Mesothelial cell of epicardium (in vitro differentiated cells): ENCODE data around the gene EFEMP1. TPM values are rescaled to one million over a fixed set of nuclear protein-coding genes. Genes with fewer than 3 reads are reported as not detected.
A peak's percentile ranks its signal among the peaks of the same experiment; 100 is the strongest.

Experiments used
- DNase-seq, 2 experiments: peaks; one replicate each; pipeline ENCODE4 v3.0.0; 2021; ENCODE audit warnings: low spot score in 2 of 2; ENCODE audit not compliant: unreplicated experiment in 2 of 2
- H3K27ac Mint-ChIP-seq: 2 replicates; pipeline ENCODE4 v1.8.0; 2021; ENCODE audit warnings: mixed read lengths
- H3K27me3 Mint-ChIP-seq: 2 replicates; pipeline ENCODE4 v1.8.0; 2021; ENCODE audit warnings: low read depth, mixed read lengths
- H3K36me3 Mint-ChIP-seq: 2 replicates; pipeline ENCODE4 v1.8.0; 2021; ENCODE audit warnings: mixed read lengths
- H3K4me1 Mint-ChIP-seq: 2 replicates; pipeline ENCODE4 v1.8.0; 2021; ENCODE audit warnings: mixed read lengths
- H3K4me3 Mint-ChIP-seq: 2 replicates; pipeline ENCODE4 v1.8.0; 2021; ENCODE audit warnings: mild to moderate bottlenecking, moderate library complexity, mixed read lengths
- H3K9me3 Mint-ChIP-seq: 2 replicates; pipeline ENCODE4 v1.8.0; 2021; ENCODE audit warnings: mixed read lengths
- total RNA-seq: library from RNA; stranded (reverse); gene quantifications from 3 replicates; pipeline ENCODE4 v1.2.1, GENCODE V29; 2021
- TF ChIP-seq, protein P1 (sequence below): fragments of 200-600 bp; sonication (generic); IDR thresholded peaks from one replicate; pipeline ENCODE4 v1.5.0; 2021; ENCODE audit warnings: antibody characterized with exemption; ENCODE audit not compliant: unreplicated experiment

EFEMP1 gene
- total RNA-seq, 1 donor from 2014 or later = 38.1 TPM

DNA sequence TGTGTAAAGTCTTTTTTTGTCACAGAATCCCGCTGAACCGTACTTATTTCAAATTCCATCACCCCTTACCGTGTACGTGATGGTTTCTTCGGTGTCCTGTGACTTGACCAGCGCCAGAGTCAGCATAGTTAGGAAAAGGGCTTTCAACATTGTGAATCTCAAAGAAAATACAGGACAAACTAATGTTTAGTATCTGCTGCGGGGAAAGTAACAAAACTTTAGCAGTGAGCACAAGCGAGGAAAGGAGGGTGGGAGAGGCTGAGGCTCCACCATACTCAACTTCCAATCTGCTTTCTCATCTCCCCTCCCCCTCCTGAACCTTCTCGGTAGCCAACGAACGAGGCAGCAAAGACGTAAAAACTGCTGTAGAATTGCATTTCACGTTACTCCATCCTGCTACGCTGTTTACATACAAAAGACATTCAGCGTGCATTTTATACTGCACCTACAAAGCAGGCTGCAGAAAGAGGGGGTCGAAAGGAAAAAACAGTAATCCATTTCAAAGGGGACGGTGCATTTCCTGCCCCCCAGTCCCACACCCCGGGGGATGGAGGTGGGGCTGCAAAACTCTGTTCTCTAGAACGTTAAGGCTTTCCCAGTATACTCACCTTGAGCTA, 1.2 kb downstream of the EFEMP1 start:
- H3K36me3 Mint-ChIP-seq = no peaks in the 10 kb centered on the region
- no peaks in the 10 kb centered on the region for H3K9me3 Mint-ChIP-seq
- H3K27me3 Mint-ChIP-seq = peaks cover 45% of the 10 kb centered on the region
- H3K27ac Mint-ChIP-seq = peak overlapping the region; percentile 36
- peaks cover 30% of the 10 kb centered on the region for H3K4me1 Mint-ChIP-seq
- H3K4me3 Mint-ChIP-seq = peak overlapping the region; percentile 90
- TF ChIP-seq, protein P1, sequence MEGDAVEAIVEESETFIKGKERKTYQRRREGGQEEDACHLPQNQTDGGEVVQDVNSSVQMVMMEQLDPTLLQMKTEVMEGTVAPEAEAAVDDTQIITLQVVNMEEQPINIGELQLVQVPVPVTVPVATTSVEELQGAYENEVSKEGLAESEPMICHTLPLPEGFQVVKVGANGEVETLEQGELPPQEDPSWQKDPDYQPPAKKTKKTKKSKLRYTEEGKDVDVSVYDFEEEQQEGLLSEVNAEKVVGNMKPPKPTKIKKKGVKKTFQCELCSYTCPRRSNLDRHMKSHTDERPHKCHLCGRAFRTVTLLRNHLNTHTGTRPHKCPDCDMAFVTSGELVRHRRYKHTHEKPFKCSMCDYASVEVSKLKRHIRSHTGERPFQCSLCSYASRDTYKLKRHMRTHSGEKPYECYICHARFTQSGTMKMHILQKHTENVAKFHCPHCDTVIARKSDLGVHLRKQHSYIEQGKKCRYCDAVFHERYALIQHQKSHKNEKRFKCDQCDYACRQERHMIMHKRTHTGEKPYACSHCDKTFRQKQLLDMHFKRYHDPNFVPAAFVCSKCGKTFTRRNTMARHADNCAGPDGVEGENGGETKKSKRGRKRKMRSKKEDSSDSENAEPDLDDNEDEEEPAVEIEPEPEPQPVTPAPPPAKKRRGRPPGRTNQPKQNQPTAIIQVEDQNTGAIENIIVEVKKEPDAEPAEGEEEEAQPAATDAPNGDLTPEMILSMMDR = no peak
- no peak for DNase-seq

DNA sequence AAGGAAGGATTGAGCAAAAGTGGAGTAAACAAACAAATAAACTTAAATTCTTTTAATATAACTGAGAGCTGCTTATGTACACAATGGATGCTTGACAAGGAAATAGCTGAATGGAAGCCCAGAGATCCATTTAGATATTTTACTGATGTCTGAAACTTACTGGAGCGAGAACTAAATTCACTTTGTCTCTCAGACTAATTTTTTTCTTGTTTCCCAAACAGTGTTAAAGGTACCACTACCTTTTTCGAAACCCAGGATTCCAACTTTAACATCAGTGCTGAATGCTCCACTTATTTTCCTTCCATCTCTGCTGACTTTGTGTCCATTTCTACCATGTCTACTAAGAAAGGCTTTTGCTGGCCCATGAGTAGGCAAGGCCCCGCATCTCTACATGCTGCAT, 4.0 kb downstream of the EFEMP1 start:
- H3K4me3 Mint-ChIP-seq = no peak overlapping the region
- peaks cover 25% of the 10 kb centered on the region for H3K4me1 Mint-ChIP-seq
- DNase-seq = no peak
- peaks cover 21% of the 10 kb centered on the region for H3K27me3 Mint-ChIP-seq
- H3K9me3 Mint-ChIP-seq = no peaks in the 10 kb centered on the region
- TF ChIP-seq, protein P1 = no peak
- no peak overlapping the region for H3K27ac Mint-ChIP-seq
- peaks cover 6% of the 10 kb centered on the region for H3K36me3 Mint-ChIP-seq

DNA sequence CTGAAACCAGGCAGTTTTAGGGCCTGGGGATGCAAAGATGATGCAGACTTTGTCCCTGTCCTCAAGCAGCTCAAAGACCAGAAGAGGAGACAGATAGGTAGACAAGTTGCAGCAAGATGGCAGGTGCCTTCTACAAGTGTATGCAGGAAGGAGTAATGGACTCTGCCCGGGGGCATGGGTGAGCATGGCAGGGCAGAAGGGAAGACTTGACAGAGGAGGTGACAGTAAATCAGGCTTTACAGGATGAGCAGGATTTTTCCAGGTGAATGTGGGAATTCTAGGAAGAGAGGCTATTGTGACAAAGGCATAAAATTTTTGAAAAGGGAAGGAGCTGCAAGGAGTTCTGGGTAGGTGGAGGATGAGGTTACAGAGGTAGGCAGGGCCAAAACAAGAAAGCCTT, 4.7 kb downstream of the EFEMP1 start:
- Mint-ChIP-seq H3K4me1 (peaks cover 24% of the 10 kb centered on the region), H3K4me3 (no peak overlapping the region), H3K27me3 (peaks cover 14% of the 10 kb centered on the region), H3K27ac (no peak overlapping the region), H3K9me3 (no peaks in the 10 kb centered on the region), H3K36me3 (peaks cover 6% of the 10 kb centered on the region)
- no peak for DNase-seq
- TF ChIP-seq, protein P1 = no peak

DNA sequence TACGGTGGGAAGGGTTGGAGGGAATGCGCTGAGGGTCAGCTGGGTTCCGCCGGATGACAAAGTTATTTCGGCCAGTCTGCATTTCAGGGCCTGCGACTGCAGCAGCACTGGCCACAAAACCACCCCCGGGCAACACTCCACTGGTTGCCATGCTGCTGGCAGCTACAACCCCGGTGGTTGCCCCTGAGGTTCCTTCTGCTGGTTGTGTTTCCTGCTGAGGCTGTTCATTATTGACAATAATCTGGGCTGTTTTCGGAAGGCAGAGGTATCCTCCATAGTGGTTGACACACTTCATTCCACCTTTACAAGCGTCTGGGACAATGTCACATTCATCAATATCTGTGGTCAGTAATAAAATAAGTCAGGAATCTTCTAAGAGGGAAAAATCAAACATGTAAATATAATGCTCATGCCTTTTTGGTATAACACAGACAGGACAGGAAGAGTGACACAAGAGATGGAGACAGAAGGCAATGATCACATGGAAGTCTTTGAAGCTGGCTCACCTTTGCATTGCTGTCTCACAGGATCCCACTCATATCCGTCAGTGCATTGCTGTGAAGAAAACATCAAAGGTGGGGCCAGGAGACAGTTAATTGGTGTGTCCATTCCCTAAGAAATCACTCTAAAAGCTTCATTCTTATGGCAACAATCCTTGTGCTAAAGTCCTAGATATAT, 5.7 kb downstream of the EFEMP1 start:
- peaks cover 6% of the 10 kb centered on the region for H3K36me3 Mint-ChIP-seq
- no peaks in the 10 kb centered on the region for H3K9me3 Mint-ChIP-seq
- DNase-seq = no peak
- peaks cover 7% of the 10 kb centered on the region for H3K27me3 Mint-ChIP-seq
- peaks cover 18% of the 10 kb centered on the region for H3K4me1 Mint-ChIP-seq
- H3K4me3 Mint-ChIP-seq = no peak overlapping the region
- TF ChIP-seq, protein P1 = no peak
- H3K27ac Mint-ChIP-seq = no peak overlapping the region

DNA sequence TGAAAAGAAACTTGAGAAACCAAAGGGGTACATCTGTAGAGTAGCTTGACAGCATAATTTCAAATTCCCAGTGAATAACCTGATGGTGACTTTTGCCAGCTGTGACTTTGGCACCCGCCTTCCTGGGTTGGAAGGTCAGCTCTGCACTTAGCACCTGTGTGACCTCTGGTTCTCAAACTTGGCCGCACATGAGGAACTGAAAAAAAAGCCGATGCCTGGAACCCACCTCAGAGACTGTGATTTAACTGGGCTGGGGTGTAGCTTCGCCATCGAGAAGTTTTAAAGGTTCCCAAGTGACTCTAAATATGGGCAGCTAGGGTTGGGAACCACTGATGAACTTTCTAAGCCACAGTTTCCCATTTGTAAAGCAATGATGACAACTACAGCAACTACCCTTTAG, 6.5 kb downstream of the EFEMP1 start:
- H3K4me1 Mint-ChIP-seq = peaks cover 12% of the 10 kb centered on the region
- H3K27me3 Mint-ChIP-seq = peaks cover 2% of the 10 kb centered on the region
- no peak overlapping the region for H3K27ac Mint-ChIP-seq
- TF ChIP-seq, protein P1 = no peak
- no peak for DNase-seq
- no peaks in the 10 kb centered on the region for H3K9me3 Mint-ChIP-seq
- peaks cover 6% of the 10 kb centered on the region for H3K36me3 Mint-ChIP-seq
- H3K4me3 Mint-ChIP-seq = no peak overlapping the region
